ENCODE data around the gene CHMP2A. TPM values are rescaled to one million over a fixed set of nuclear protein-coding genes. Genes with fewer than 3 reads are reported as not detected.

CHMP2A gene
- total and polyA plus RNA-seq, 2 experiments from 2014 or later = 92.2 to 145 TPM

GRCh38 chr19:58575183-58576041 is 20.5 kb upstream of the CHMP2A start (continued):
- TF ChIP-seq REST (IDR thresholded peaks at IDR 0.05; ENCODE audit: unreplicated experiment) (no peak), ZNF114 (CRISPR knock-in tag; IDR thresholded peaks at IDR 0.05) (no peak), CREB1 (CRISPR knock-in tag; IDR thresholded peaks at IDR 0.05; ENCODE audit: low read depth) (peak; percentile 96), EZH2phosphoT487 (IDR thresholded peaks at IDR 0.05; ENCODE audit: unreplicated experiment) (no peak), EZH2 (IDR thresholded peaks at IDR 0.05; ENCODE audit: low read depth, unreplicated experiment) (no peak), NANOG (IDR thresholded peaks at IDR 0.05; ENCODE audit: borderline replicate concordance) (no peak), ZNF331 (CRISPR knock-in tag; IDR thresholded peaks at IDR 0.05; ENCODE audit: low read depth) (no peak), JUNB (IDR thresholded peaks at IDR 0.05; ENCODE audit: unreplicated experiment) (no peak), STAT1 (IDR thresholded peaks at IDR 0.05; ENCODE audit: unreplicated experiment) (no peak)
- TF ChIP-seq, protein P1, sequence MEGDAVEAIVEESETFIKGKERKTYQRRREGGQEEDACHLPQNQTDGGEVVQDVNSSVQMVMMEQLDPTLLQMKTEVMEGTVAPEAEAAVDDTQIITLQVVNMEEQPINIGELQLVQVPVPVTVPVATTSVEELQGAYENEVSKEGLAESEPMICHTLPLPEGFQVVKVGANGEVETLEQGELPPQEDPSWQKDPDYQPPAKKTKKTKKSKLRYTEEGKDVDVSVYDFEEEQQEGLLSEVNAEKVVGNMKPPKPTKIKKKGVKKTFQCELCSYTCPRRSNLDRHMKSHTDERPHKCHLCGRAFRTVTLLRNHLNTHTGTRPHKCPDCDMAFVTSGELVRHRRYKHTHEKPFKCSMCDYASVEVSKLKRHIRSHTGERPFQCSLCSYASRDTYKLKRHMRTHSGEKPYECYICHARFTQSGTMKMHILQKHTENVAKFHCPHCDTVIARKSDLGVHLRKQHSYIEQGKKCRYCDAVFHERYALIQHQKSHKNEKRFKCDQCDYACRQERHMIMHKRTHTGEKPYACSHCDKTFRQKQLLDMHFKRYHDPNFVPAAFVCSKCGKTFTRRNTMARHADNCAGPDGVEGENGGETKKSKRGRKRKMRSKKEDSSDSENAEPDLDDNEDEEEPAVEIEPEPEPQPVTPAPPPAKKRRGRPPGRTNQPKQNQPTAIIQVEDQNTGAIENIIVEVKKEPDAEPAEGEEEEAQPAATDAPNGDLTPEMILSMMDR (conservative IDR thresholded peaks at IDR 0.05; ENCODE audit: low read depth in 2 of 2) = 0 out of 4 replicates have a peak, but pooled peaks of 1 of the 2 experiments have one; percentile 3

DNA sequence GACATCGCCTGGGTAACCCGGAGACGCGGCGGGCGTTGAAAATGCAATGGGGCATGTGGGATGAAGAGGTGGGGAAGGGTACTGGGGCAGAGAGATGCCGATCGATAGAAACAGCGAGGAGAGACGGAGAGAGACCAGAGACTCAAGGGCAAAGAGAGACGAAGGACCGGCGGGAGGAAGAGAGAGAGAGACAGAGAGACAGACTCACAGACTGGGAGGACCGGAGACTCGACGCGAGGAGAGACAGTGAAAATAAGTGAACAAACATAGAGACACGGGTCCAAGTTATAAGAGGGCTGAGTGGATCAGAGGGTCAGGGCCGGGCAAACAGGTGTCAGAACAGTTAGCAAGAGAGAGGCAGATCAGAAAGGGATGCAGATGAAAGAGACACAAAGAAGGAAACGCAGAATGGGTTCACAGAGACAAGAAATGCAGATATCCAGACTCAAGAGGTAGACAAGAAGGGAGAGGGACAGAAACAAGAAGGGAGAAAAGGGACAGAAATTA is 18.8 kb upstream of the CHMP2A start:
- no peak for DNase-seq (ENCODE audit: low spot score)
- Histone ChIP-seq H3K27ac (ENCODE audit: low read depth) (peak overlapping the region; percentile 16; the same call in 1 of the 2 replicates), H3F3A (replicated peaks; ENCODE audit: low read depth) (peaks cover 11% of the 10 kb centered on the region), H3K4me3 (peak overlapping the region; percentile 63), H3K9me2 (ENCODE audit: insufficient read depth) (no peaks in the 10 kb centered on the region), H4K20me1 (replicated peaks; ENCODE audit: insufficient read depth) (0 out of 2 replicates have a peak, but pooled peaks cover 3% of the 10 kb centered on the region), H3K4me2 (peak overlapping the region; percentile 81), H2AFZ (peak overlapping the region; percentile 52), H3K4me1 (ENCODE audit: insufficient read depth) (peaks cover 12% of the 10 kb centered on the region), H3K79me2 (replicated peaks; ENCODE audit: insufficient read depth) (peaks cover 12% of the 10 kb centered on the region; the same call in 1 of the 2 replicates), H3K36me3 (ENCODE audit: insufficient read depth) (no peaks in the 10 kb centered on the region), H3K27me3 (ENCODE audit: insufficient read depth) (no peaks in the 10 kb centered on the region)
- Mint-ChIP-seq H3K9me3 (no peaks in the 10 kb centered on the region; the same call in 2 of the 3 replicates), H3K4me1 (peaks cover 17% of the 10 kb centered on the region), H3K27ac (peak overlapping the region; percentile 100), H3K4me3 (peak overlapping the region; percentile 95), H3K27me3 (ENCODE audit: insufficient read depth, low read depth, poor library complexity) (peaks cover 14% of the 10 kb centered on the region), H3K36me3 (ENCODE audit: low read depth) (peaks cover 16% of the 10 kb centered on the region)
- no peak for ATAC-seq
- TF ChIP-seq, protein P2, sequence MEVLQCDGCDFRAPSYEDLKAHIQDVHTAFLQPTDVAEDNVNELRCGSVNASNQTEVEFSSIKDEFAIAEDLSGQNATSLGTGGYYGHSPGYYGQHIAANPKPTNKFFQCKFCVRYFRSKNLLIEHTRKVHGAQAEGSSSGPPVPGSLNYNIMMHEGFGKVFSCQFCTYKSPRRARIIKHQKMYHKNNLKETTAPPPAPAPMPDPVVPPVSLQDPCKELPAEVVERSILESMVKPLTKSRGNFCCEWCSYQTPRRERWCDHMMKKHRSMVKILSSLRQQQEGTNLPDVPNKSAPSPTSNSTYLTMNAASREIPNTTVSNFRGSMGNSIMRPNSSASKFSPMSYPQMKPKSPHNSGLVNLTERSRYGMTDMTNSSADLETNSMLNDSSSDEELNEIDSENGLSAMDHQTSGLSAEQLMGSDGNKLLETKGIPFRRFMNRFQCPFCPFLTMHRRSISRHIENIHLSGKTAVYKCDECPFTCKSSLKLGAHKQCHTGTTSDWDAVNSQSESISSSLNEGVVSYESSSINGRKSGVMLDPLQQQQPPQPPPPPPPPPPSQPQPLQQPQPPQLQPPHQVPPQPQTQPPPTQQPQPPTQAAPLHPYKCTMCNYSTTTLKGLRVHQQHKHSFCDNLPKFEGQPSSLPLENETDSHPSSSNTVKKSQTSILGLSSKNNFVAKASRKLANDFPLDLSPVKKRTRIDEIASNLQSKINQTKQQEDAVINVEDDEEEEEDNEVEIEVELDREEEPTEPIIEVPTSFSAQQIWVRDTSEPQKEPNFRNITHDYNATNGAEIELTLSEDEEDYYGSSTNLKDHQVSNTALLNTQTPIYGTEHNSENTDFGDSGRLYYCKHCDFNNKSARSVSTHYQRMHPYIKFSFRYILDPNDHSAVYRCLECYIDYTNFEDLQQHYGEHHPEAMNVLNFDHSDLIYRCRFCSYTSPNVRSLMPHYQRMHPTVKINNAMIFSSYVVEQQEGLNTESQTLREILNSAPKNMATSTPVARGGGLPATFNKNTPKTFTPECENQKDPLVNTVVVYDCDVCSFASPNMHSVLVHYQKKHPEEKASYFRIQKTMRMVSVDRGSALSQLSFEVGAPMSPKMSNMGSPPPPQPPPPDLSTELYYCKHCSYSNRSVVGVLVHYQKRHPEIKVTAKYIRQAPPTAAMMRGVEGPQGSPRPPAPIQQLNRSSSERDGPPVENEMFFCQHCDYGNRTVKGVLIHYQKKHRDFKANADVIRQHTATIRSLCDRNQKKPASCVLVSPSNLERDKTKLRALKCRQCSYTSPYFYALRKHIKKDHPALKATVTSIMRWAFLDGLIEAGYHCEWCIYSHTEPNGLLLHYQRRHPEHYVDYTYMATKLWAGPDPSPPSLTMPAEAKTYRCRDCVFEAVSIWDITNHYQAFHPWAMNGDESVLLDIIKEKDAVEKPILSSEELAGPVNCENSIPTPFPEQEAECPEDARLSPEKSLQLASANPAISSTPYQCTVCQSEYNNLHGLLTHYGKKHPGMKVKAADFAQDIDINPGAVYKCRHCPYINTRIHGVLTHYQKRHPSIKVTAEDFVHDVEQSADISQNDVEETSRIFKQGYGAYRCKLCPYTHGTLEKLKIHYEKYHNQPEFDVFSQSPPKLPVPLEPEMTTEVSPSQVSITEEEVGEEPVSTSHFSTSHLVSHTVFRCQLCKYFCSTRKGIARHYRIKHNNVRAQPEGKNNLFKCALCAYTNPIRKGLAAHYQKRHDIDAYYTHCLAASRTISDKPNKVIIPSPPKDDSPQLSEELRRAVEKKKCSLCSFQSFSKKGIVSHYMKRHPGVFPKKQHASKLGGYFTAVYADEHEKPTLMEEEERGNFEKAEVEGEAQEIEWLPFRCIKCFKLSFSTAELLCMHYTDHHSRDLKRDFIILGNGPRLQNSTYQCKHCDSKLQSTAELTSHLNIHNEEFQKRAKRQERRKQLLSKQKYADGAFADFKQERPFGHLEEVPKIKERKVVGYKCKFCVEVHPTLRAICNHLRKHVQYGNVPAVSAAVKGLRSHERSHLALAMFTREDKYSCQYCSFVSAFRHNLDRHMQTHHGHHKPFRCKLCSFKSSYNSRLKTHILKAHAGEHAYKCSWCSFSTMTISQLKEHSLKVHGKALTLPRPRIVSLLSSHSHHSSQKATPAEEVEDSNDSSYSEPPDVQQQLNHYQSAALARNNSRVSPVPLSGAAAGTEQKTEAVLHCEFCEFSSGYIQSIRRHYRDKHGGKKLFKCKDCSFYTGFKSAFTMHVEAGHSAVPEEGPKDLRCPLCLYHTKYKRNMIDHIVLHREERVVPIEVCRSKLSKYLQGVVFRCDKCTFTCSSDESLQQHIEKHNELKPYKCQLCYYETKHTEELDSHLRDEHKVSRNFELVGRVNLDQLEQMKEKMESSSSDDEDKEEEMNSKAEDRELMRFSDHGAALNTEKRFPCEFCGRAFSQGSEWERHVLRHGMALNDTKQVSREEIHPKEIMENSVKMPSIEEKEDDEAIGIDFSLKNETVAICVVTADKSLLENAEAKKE (CRISPR knock-in tag; IDR thresholded peaks at IDR 0.05) = no peak
- TF ChIP-seq STAT1 (IDR thresholded peaks at IDR 0.05; ENCODE audit: unreplicated experiment) (no peak), NANOG (IDR thresholded peaks at IDR 0.05; ENCODE audit: borderline replicate concordance) (no peak), EZH2phosphoT487 (IDR thresholded peaks at IDR 0.05; ENCODE audit: unreplicated experiment) (no peak), POLR2AphosphoS5 (IDR thresholded peaks at IDR 0.05; ENCODE audit: low read depth) (no peak), CREB1 (CRISPR knock-in tag; IDR thresholded peaks at IDR 0.05; ENCODE audit: low read depth) (no peak)

Measured in GM23338 (cell line).